GM20431 (cell line): ENCODE measurements around the gene ZNF521.

ENCODE experiments used
- in situ Hi-C: fragments of 300-500 bp; cut with MseI, MboI; formaldehyde crosslinking; loops from one replicate; pipeline ENCODE4 v1.15.0; 2020; ENCODE audit warnings: low sequenced_read_pairs; ENCODE audit not compliant: unreplicated experiment

ZNF521 gene

GRCh38 chr18:25175558-25176517 lies 176.1 kb downstream of the ZNF521 start:
- in situ Hi-C loops: no loop called here

GRCh38 chr18:25174324-25174723 lies 177.6 kb downstream of the ZNF521 start:
- in situ Hi-C loops: no loop called here

- in situ Hi-C loops: no loop called here
Measured at GRCh38 chr18:25171334-25171733, 180.6 kb downstream of the ZNF521 start.

- in situ Hi-C loops: no loop called here
Measured at GRCh38 chr18:25170402-25170801, 181.6 kb downstream of the ZNF521 start.

- in situ Hi-C loops: no loop called here
Measured at GRCh38 chr18:25169701-25170100, 182.3 kb downstream of the ZNF521 start.

- in situ Hi-C loops: no loop called here
Measured at GRCh38 chr18:25167612-25168410, 184.2 kb downstream of the ZNF521 start.

- in situ Hi-C loops: no loop called here
Measured at GRCh38 chr18:25166113-25166512, 185.9 kb downstream of the ZNF521 start.

GRCh38 chr18:25164848-25165811 lies 186.8 kb downstream of the ZNF521 start:
- in situ Hi-C loops: no loop called here

- in situ Hi-C loops: no loop called here
Measured at GRCh38 chr18:25164211-25164847, 187.6 kb downstream of the ZNF521 start.

- in situ Hi-C loops: no loop called here
Measured at GRCh38 chr18:25153426-25153825, 198.5 kb downstream of the ZNF521 start.

GRCh38 chr18:25147877-25148488 lies 204.0 kb downstream of the ZNF521 start:
- in situ Hi-C loops: no loop called here

- in situ Hi-C loops: no loop called here
Measured at GRCh38 chr18:25146512-25146910, 205.5 kb downstream of the ZNF521 start.

GRCh38 chr18:25145731-25146511 lies 206.0 kb downstream of the ZNF521 start:
- in situ Hi-C loops: no loop called here

- in situ Hi-C loops: no loop called here
Measured at GRCh38 chr18:25144820-25145219, 207.1 kb downstream of the ZNF521 start.

GRCh38 chr18:25141886-25142285 lies 210.1 kb downstream of the ZNF521 start:
- in situ Hi-C loops: no loop called here

GRCh38 chr18:25141399-25141798 lies 210.6 kb downstream of the ZNF521 start:
- in situ Hi-C loops: no loop called here

GRCh38 chr18:25140962-25141308 lies 211.0 kb downstream of the ZNF521 start:
- in situ Hi-C loops: no loop called here
